ENCODE results near the gene TMBIM4. TPM values are rescaled to one million over a fixed set of nuclear protein-coding genes. Genes with fewer than 3 reads are reported as not detected.
A peak's percentile ranks its signal among the peaks of the same experiment; 100 is the strongest.

The TMBIM4 gene
- total RNA-seq, 3 donors from 2014 or later: 128 to 325 (median 218) TPM

GRCh38 chr12:66159123-66159522 is 10.7 kb downstream of the TMBIM4 start:
- Histone ChIP-seq H3K4me3 (no peak overlapping the region), H3K9me3 (peaks cover 0 to 7% of the 10 kb centered on the region in 2 donors), H3K27me3 (no peaks in the 10 kb centered on the region), H3K27ac (no peak overlapping the region), H3K36me3 (no peaks in the 10 kb centered on the region), H3K4me1 (no peaks in the 10 kb centered on the region)
- no peak for DNase-seq (ENCODE audit: low spot score in 2 of 2)
- TF ChIP-seq CTCF (IDR thresholded peaks at IDR 0.05) (no peak), POLR2AphosphoS5 (IDR thresholded peaks at IDR 0.05) (no peak), POLR2A (IDR thresholded peaks at IDR 0.05) (no peak)
- intact Hi-C loops (cut with DNase I; ENCODE audit: low total_unique reads): no loop called here

DNA sequence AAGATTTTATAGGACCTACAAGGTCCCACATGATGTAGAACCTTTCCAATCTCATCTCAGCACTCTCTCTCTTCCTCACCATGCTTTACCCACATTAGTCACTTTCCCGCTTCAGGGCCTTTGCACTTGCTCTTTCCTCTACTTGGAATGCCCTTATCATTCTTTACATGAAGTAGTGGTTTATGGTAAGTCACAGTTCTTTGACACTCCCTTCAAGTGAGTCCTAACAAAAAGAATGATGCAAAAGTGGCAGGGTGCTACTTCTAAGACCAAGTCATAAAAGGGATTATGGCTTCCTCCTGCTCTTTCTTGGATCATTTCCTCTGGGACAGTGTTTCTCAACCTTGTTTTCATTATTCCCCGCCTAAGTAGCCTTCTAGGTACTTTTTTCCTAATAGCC is 13.1 kb downstream of the TMBIM4 start:
- H3K4me3 ChIP-seq: no peak overlapping the region
- no peak for TF ChIP-seq POLR2AphosphoS5 (IDR thresholded peaks at IDR 0.05)
- no peak for TF ChIP-seq CTCF (IDR thresholded peaks at IDR 0.05)
- TF ChIP-seq POLR2A (IDR thresholded peaks at IDR 0.05): no peak
- H3K27ac ChIP-seq: no peak overlapping the region
- H3K4me1 ChIP-seq: no peaks in the 10 kb centered on the region
- H3K27me3 ChIP-seq: no peaks in the 10 kb centered on the region
- H3K9me3 ChIP-seq: peaks cover 0 to 7% of the 10 kb centered on the region in 2 donors
- DNase-seq (ENCODE audit: low spot score in 2 of 2): no peak
- H3K36me3 ChIP-seq: no peaks in the 10 kb centered on the region
- intact Hi-C loops (cut with DNase I; ENCODE audit: low total_unique reads): no loop called here

DNA sequence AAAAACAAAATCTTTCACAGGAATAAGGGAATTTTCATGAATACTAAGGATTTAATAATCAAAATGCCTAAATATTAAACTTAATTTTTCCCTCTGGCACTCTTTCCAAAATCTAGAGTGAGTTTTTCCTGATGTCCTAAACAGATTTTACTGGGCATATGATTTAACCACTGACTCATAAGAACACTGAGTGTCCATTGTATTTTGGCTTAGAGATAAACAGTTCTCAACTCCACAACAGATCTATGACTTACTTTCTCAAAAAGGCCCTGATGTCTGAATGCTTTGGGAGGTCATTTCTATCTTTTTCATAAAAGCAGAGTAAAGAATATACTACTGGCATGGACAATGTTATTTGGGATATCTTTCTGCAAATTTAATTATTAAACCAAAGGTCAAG is 15.0 kb downstream of the TMBIM4 start:
- Histone ChIP-seq H3K36me3 (no peaks in the 10 kb centered on the region), H3K27me3 (no peaks in the 10 kb centered on the region), H3K9me3 (peaks cover 0 to 7% of the 10 kb centered on the region in 2 donors), H3K27ac (peak overlapping the region in 1 of 2 donors; percentile 40), H3K4me1 (no peaks in the 10 kb centered on the region), H3K4me3 (no peak overlapping the region)
- no peak for DNase-seq (ENCODE audit: low spot score in 2 of 2)
- TF ChIP-seq CTCF (IDR thresholded peaks at IDR 0.05): no peak
- no peak for TF ChIP-seq POLR2AphosphoS5 (IDR thresholded peaks at IDR 0.05)
- TF ChIP-seq POLR2A (IDR thresholded peaks at IDR 0.05): no peak
- intact Hi-C loops (cut with DNase I; ENCODE audit: low total_unique reads): no loop called here

GRCh38 chr12:66152732-66153131 is 17.1 kb downstream of the TMBIM4 start:
- DNase-seq (ENCODE audit: low spot score in 2 of 2): no peak
- no peaks in the 10 kb centered on the region for H3K4me1 ChIP-seq
- TF ChIP-seq CTCF (IDR thresholded peaks at IDR 0.05) (no peak), POLR2AphosphoS5 (IDR thresholded peaks at IDR 0.05) (no peak), POLR2A (IDR thresholded peaks at IDR 0.05) (no peak)
- no peak overlapping the region for H3K4me3 ChIP-seq
- H3K9me3 ChIP-seq: no peaks in the 10 kb centered on the region
- H3K27me3 ChIP-seq: no peaks in the 10 kb centered on the region
- intact Hi-C loops (cut with DNase I; ENCODE audit: low total_unique reads): no loop called here
- H3K27ac ChIP-seq: no peak overlapping the region
- H3K36me3 ChIP-seq: no peaks in the 10 kb centered on the region

DNA sequence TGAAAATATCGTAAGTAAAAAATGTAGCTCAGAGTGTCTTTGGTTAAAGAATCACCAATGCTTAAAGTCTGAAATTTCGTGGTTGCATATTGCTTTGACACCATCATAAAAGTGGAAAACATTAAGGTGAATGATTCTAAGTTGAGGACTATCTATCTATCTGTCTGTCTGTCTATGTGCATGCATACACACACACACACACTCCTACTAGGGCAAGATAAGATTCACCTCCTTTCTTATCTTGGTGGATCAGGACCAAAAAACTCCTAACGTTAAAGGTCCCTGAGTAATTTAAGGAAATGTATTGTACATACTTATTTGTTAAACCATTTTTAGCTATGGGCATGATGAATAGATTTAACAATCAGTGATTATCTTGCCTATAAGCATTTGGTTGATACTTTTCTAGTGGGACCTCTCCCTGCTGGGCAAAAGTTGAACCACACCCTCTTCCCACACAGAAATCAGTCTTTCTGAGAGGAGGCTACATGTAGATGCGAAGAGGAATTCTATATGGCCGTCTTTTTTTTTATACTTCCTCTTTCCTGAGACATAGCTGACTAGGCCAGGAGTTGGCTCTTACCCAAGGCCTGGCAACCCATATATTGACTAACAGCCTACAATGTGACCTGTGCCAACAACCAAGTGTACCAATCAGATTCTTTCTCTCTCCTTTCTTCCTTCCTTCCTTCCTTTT is 19.9 kb downstream of the TMBIM4 start:
- Histone ChIP-seq H3K27me3 (no peaks in the 10 kb centered on the region), H3K4me3 (no peak overlapping the region), H3K4me1 (no peaks in the 10 kb centered on the region), H3K27ac (no peak overlapping the region), H3K36me3 (no peaks in the 10 kb centered on the region), H3K9me3 (no peaks in the 10 kb centered on the region)
- no peak for TF ChIP-seq POLR2AphosphoS5 (IDR thresholded peaks at IDR 0.05)
- no peak for TF ChIP-seq POLR2A (IDR thresholded peaks at IDR 0.05)
- no peak for TF ChIP-seq CTCF (IDR thresholded peaks at IDR 0.05)
- DNase-seq (ENCODE audit: low spot score in 2 of 2): no peak
- intact Hi-C loops (cut with DNase I; ENCODE audit: low total_unique reads): loop anchor here (5.0 kb wide), 1 partner anchor 542 kb away; no protein-coding TSS in a partner anchor
